BJ (cell line): ENCODE data around the gene SMYD3. TPM values are rescaled to one million over a fixed set of nuclear protein-coding genes. Genes with fewer than 3 reads are reported as not detected.

Experiments used
- CTCF ChIA-PET: fragments of 350-600 bp; formaldehyde crosslinking; extraction: SDS; loops from one replicate; lab custom pipeline; 2021; ENCODE audit warnings: antibody characterized with exemption, inconsistent platforms; lab: Yijun Ruan, JAX
- POLR2A ChIA-PET: fragments of 300-600 bp; sonication (Branson Sonifier 250); formaldehyde crosslinking; extraction: SDS; loops from one replicate; lab custom pipeline; 2021; ENCODE audit warnings: antibody characterized with exemption; lab: Charles Lee
- DNase-seq: peaks from one replicate; pipeline ENCODE4 v3.0.0-alpha.2; 2011; ENCODE audit warnings: low read depth
- H3K27me3 ChIP-seq: 2 replicates; pipeline ENCODE4 v1.6.0; 2011; ENCODE audit warnings: low read length; ENCODE audit not compliant: control insufficient read depth, insufficient read depth
- H3K36me3 ChIP-seq: 2 replicates; pipeline ENCODE4 v1.5.1; 2011; ENCODE audit warnings: low read length; ENCODE audit not compliant: control insufficient read depth, insufficient read depth
- H3K4me3 ChIP-seq: 2 replicates; pipeline ENCODE4 v1.5.1; 2011; ENCODE audit warnings: low read depth, mild to moderate bottlenecking, control low read depth, low read length
- CTCF ChIP-seq: IDR thresholded peaks from 2 replicates; pipeline ENCODE4 v1.5.1; 2011; ENCODE audit warnings: low read depth, mild to moderate bottlenecking, control low read depth, inconsistent platforms, low read length, moderate library complexity; ENCODE audit not compliant: insufficient read depth
- polyA plus RNA-seq: library from polyadenylated mRNA; depleted of rRNA; stranded (reverse); fragments of >200 nt; gene quantifications from 2 replicates; pipeline ENCODE4 v1.2.3, GENCODE V29; 2011

The SMYD3 gene
- polyA plus RNA-seq, 1 experiment, result 26.1 TPM

DNA sequence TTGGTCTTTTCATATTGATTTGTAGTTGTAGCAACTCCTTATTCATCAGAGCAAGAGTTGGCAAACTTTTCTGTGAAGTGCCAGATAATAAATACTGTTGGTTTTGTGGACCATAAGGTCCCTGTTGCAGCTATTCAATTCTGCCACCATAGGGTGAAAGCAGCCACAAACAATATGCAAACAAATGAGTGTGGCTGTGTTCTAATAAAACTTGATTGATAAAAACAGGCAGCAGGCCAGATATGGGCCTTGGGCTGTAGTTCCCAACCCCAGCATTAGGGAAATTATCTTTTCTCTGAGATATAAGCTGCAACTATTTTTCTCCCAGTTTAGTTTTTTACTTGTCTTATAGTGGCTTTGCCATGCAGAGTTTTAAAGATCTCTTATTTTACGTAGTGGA lies 469.2 kb downstream of the SMYD3 start:
- Histone ChIP-seq H3K4me3 (no peak overlapping the region), H3K27me3 (no peaks in the 10 kb centered on the region), H3K36me3 (no peaks in the 10 kb centered on the region)
- POLR2A ChIA-PET, result no interaction called here
- CTCF ChIA-PET, result no interaction called here
- DNase-seq, result no peak
- no peak for TF ChIP-seq CTCF

DNA sequence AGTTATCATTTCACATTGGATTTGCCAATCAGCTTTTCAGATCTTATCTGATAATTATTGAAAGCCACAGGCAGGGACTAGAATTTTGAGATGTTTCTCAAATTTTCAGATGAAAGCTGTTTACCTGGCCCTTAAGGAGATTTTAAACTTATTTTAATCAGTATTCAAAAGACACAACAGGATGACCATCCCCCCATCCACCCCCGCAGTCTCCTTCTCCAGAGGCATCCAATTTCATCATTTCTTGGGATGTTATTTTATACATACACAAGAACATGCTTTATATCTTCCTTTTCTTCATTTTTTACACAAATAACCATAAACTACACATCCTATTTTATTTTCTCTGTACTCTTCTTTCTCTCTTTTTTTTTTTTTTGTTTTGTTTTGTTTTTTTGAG lies 470.9 kb downstream of the SMYD3 start:
- Histone ChIP-seq H3K27me3 (no peaks in the 10 kb centered on the region), H3K4me3 (no peak overlapping the region), H3K36me3 (no peaks in the 10 kb centered on the region)
- ChIA-PET POLR2A (no interaction called here), CTCF (no interaction called here)
- no peak for TF ChIP-seq CTCF
- no peak for DNase-seq

DNA sequence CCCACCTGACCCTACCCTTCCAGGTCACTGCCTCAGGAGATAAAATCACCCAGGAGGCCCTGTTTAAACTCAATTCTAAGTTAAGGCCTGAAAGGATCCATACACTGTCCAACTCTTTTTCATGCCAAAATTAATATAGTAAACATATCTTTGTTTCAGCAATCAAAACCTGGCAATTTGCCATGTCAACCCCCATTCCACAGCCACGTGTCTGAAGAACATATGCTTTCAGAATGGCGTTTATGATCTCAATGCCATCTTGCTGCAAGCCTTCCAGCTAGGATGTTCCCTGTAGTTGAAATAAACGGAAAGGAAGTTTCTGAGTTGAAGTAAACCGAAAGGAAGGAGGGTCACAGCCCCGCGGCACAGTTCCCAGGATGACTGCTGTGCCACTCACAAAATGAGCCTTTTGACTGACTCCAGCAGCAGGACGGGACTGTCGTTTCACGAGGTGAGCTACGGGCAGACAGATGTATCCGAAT lies 472.0 kb downstream of the SMYD3 start:
- no peaks in the 10 kb centered on the region for H3K36me3 ChIP-seq
- H3K27me3 ChIP-seq, result no peaks in the 10 kb centered on the region
- TF ChIP-seq CTCF, result no peak
- H3K4me3 ChIP-seq, result no peak overlapping the region
- CTCF ChIA-PET, result interaction anchor here (0.8 kb wide), 1 partner anchor 9 kb away, joined by 3 read pairs; no protein-coding TSS in a partner anchor
- DNase-seq, result no peak
- POLR2A ChIA-PET, result no interaction called here

GRCh38 chr1:246034630-246035029 lies 472.4 kb downstream of the SMYD3 start:
- DNase-seq, result no peak
- Histone ChIP-seq H3K36me3 (no peaks in the 10 kb centered on the region), H3K27me3 (no peaks in the 10 kb centered on the region), H3K4me3 (no peak overlapping the region)
- ChIA-PET CTCF (interaction anchor here (0.8 kb wide), 1 partner anchor 9 kb away, joined by 3 read pairs; no protein-coding TSS in a partner anchor), POLR2A (no interaction called here)
- TF ChIP-seq CTCF, result no peak

- ChIA-PET POLR2A (no interaction called here), CTCF (interaction anchor here (0.7 kb wide), 2 partner anchors 16 to 409 kb away, joined by 3 read pairs; no protein-coding TSS in a partner anchor)
- H3K4me3 ChIP-seq, result no peak overlapping the region
- H3K36me3 ChIP-seq, result no peaks in the 10 kb centered on the region
- DNase-seq, result peak; percentile 8
- H3K27me3 ChIP-seq, result no peaks in the 10 kb centered on the region
- no peak for TF ChIP-seq CTCF
These were observed 474.1 kb downstream of the SMYD3 start for GRCh38 chr1:246032984-246033383.
